HepG2 (cell line): ENCODE results near the gene ADAMTS16. TPM values are rescaled to one million over a fixed set of nuclear protein-coding genes. Genes with fewer than 3 reads are reported as not detected.

Experiments
- ATAC-seq: fragments of 200-7000 bp; cut with Tn5 transposase; 3 replicates; pipeline ENCODE4 v1.9.1; 2020; ENCODE audit warnings: mild to moderate bottlenecking, moderate library complexity
- BruUV-seq: library from RNA; stranded (reverse); fragments of 400-500 nt; replicated peaks from 2 replicates; lab custom pipeline; 2021; lab: Mats Ljungman, UMichigan
- CTCF ChIA-PET: fragments of 300-600 bp; formaldehyde crosslinking; extraction: SDS; loops from one replicate; lab custom pipeline; 2021; ENCODE audit warnings: low total read pairs, inconsistent platforms, low intra/inter-chr PET ratio; lab: Yijun Ruan, JAX
- POLR2A ChIA-PET: fragments of 350-600 bp; sonication (Branson Sonifier 250); formaldehyde crosslinking; loops from one replicate; lab custom pipeline; 2020; ENCODE audit warnings: antibody characterized with exemption, inconsistent platforms; lab: Yijun Ruan, JAX
- DNase-seq: peaks from one replicate; pipeline ENCODE4 v3.0.0-alpha.2; 2015; ENCODE audit warnings: low spot score
- FAIRE-seq: peaks from 3 replicates; lab custom pipeline; 2011; peaks lifted over from hg19 to GRCh38; lab: Jason Lieb, UNC
- H2AFZ ChIP-seq: one replicate; pipeline ENCODE4 v1.6.1; 2011; ENCODE audit warnings: low read length, inconsistent platforms
- H3K27ac ChIP-seq: fragments of 300-600 bp; 3 replicates; pipeline ENCODE4 v1.8.0; 2011; ENCODE audit warnings: mixed run types, mild to moderate bottlenecking, mixed read lengths, low read length, inconsistent platforms; ENCODE audit not compliant: insufficient read depth; ENCODE audit errors: extremely low read length
- H3K27me3 ChIP-seq, 2 experiments: fragments of 200-600 bp in 1 of 2; 2 replicates in 1 of 2; 3 replicates in 1 of 2; pipeline versions ENCODE4 v1.6.0 to v1.8.0; 2011; ENCODE audit warnings: low read length in 2 of 2, mild to moderate bottlenecking in 2 of 2, moderate library complexity in 2 of 2, inconsistent platforms in 1 of 2; ENCODE audit not compliant: insufficient read depth in 2 of 2, control insufficient read depth in 1 of 2
- H3K36me3 ChIP-seq, 2 experiments: fragments of 200-600 bp in 1 of 2; replicated peaks in 1 of 2; 2 replicates in 1 of 2; 3 replicates in 1 of 2; pipeline versions ENCODE4 v1.5.1 to v1.8.0; 2011; ENCODE audit warnings: low read length in 2 of 2, inconsistent platforms in 1 of 2; ENCODE audit not compliant: insufficient read depth in 2 of 2, control insufficient read depth in 1 of 2
- H3K4me1 ChIP-seq: 2 replicates; pipeline ENCODE4 v1.5.1; 2012; ENCODE audit warnings: low read length, inconsistent platforms; ENCODE audit not compliant: insufficient read depth
- H3K4me2 ChIP-seq: 2 replicates; pipeline ENCODE4 v1.6.0; 2011; ENCODE audit warnings: low read depth, low read length, inconsistent platforms
- H3K4me3 ChIP-seq, 3 experiments: fragments of 200-600 bp in 1 of 3; sonication (generic), shearing (Covaris generic) in 1 of 3; replicated peaks in 1 of 3; 2 replicates each; pipeline ENCODE4 v1.5.1; 2011 to 2016; ENCODE audit warnings: low read length in 3 of 3, inconsistent platforms in 2 of 3, low read depth in 2 of 3, mild to moderate bottlenecking in 2 of 3, control low read depth in 1 of 3, mixed read lengths in 1 of 3; ENCODE audit not compliant: insufficient read depth in 1 of 3
- H3K79me2 ChIP-seq: one replicate; pipeline ENCODE4 v1.6.1; 2011; ENCODE audit warnings: low read length, inconsistent platforms; ENCODE audit not compliant: insufficient read depth
- H3K9ac ChIP-seq: 2 replicates; pipeline ENCODE4 v1.6.0; 2011; ENCODE audit warnings: mild to moderate bottlenecking, low read depth, low read length, inconsistent platforms; ENCODE audit not compliant: insufficient read depth
- H3K9me3 ChIP-seq: 2 replicates; pipeline ENCODE4 v1.5.1; 2012; ENCODE audit warnings: mild to moderate bottlenecking, low read length
- H4K20me1 ChIP-seq: 2 replicates; pipeline ENCODE4 v1.6.0; 2011; ENCODE audit warnings: inconsistent platforms, mild to moderate bottlenecking, low read length, moderate library complexity; ENCODE audit not compliant: insufficient read depth
- KLF16 ChIP-seq, 2 experiments: sonication (generic) in 1 of 2; formaldehyde crosslinking in 1 of 2; IDR thresholded peaks; 2 replicates each; pipeline versions ENCODE4 v1.6.1 to v1.8.0; 2016 to 2023; ENCODE audit warnings: missing genetic modification reagents in 2 of 2, missing compliant biosample characterization in 1 of 2
- NFIC ChIP-seq: IDR thresholded peaks from 2 replicates; pipeline ENCODE4 v1.6.1; 2012; ENCODE audit warnings: mild to moderate bottlenecking, low read length, inconsistent platforms
- NFRKB ChIP-seq: fragments of 450-650 bp; IDR thresholded peaks from 2 replicates; pipeline ENCODE4 v1.6.1; 2017
- NONO ChIP-seq, 2 experiments: fragments of 450-650 bp in 1 of 2; sonication (generic) in 1 of 2; formaldehyde crosslinking in 1 of 2; IDR thresholded peaks in 1 of 2; conservative IDR thresholded peaks in 1 of 2; 2 replicates each; pipeline versions ENCODE4 v1.6.1 to v1.8.0; 2017 to 2022; ENCODE audit warnings: mild to moderate bottlenecking in 1 of 2, missing genetic modification reagents in 1 of 2, moderate library complexity in 1 of 2
- PPARG ChIP-seq: conservative IDR thresholded peaks from 2 replicates; pipeline ENCODE4 v1.6.1; 2016; ENCODE audit warnings: missing biosample characterization, missing genetic modification reagents
- RFXANK ChIP-seq: IDR thresholded peaks from 2 replicates; pipeline ENCODE4 v1.6.1; 2016
- SMC3 ChIP-seq: IDR thresholded peaks from 2 replicates; pipeline ENCODE4 v1.6.1; 2011; ENCODE audit warnings: low read length, improper control_type of control experiment
- STAG1 ChIP-seq: sonication (generic); formaldehyde crosslinking; IDR thresholded peaks from 2 replicates; pipeline ENCODE4 v1.4.0; 2020; ENCODE audit warnings: missing genetic modification reagents
- ZNF326 ChIP-seq: sonication (generic); formaldehyde crosslinking; IDR thresholded peaks from 2 replicates; pipeline ENCODE4 v1.4.0; 2020; ENCODE audit warnings: missing genetic modification reagents, borderline replicate concordance
- ZNF674 ChIP-seq: sonication (generic); formaldehyde crosslinking; IDR thresholded peaks from 2 replicates; pipeline ENCODE4 v1.5.0; 2020; ENCODE audit warnings: low read depth, mild to moderate bottlenecking, missing genetic modification reagents
- WGBS: methylation state at CpG from one replicate; pipeline ENCODE4 v1.1.6; 2017; ENCODE audit warnings: low lambda C conversion rate; 5-methylcytosine and 5-hydroxymethylcytosine counted together
- in situ Hi-C: cut with HindIII; loops from 2 replicates; pipeline ENCODE4 v1.10.0; 2017; ENCODE audit warnings: low pct_unique_long_range_greater_than_20kb; ENCODE audit not compliant: extremely low pct_ligation_motif_present
- intact Hi-C: fragments of 100-400 bp; cut with micrococcal nuclease; formaldehyde crosslinking; loops from one replicate; pipeline ENCODE4 v1.10.0; 2022; ENCODE audit not compliant: unreplicated experiment
- polyA plus RNA-seq, 8 experiments: library from polyadenylated mRNA; depleted of rRNA in 3 of 8; stranded (reverse) in 7 of 8; unstranded in 1 of 8; fragments of >200 nt; fragmentation: Illumina TruSeq in 4 of 8; extraction: Trizol in 4 of 8; gene quantifications; 2 replicates each; pipeline versions ENCODE4 v1.2.1 to v1.2.3, GENCODE V29; 2011 to 2016; ENCODE audit warnings: low read depth in 4 of 8, missing spikeins in 1 of 8, mixed read lengths in 1 of 8; ENCODE audit not compliant: insufficient read depth in 1 of 8
- total RNA-seq, 5 experiments: library from RNA; depleted of rRNA; stranded (reverse); fragments of >200 nt; fragmentation: Illumina TruSeq; extraction: Trizol; gene quantifications; 2 replicates each; pipeline ENCODE4 v1.2.3, GENCODE V29; 2016; ENCODE audit warnings: low read depth in 1 of 5
- TF ChIP-seq, protein P1 (sequence below): sonication (generic); formaldehyde crosslinking; IDR thresholded peaks from 2 replicates; pipeline ENCODE4 v1.5.0; 2020; ENCODE audit warnings: mild to moderate bottlenecking, missing genetic modification reagents, moderate library complexity
- TF ChIP-seq, protein P2 (sequence below): IDR thresholded peaks from 2 replicates; pipeline ENCODE4 v1.6.1; 2012; ENCODE audit warnings: low read depth, low read length, improper control_type of control experiment
- TF ChIP-seq, protein P3 (sequence below), 2 experiments: IDR thresholded peaks; 2 replicates each; pipeline ENCODE4 v1.6.1; 2011 to 2012; ENCODE audit warnings: low read length in 2 of 2, borderline replicate concordance in 1 of 2, low read depth in 1 of 2, mild to moderate bottlenecking in 1 of 2, moderate library complexity in 1 of 2
- TF ChIP-seq, protein P4 (sequence below): sonication (generic); formaldehyde crosslinking; IDR thresholded peaks from 2 replicates; pipeline ENCODE4 v1.8.0; 2022; ENCODE audit warnings: missing genetic modification reagents, mild to moderate bottlenecking, inconsistent platforms, borderline replicate concordance

ADAMTS16 gene
- total and polyA plus RNA-seq, 2 of the 13 experiments (the other 11 are each of a cell fraction or from before 2014, with no cell fraction given), result 0.02 to 0.03 TPM

DNA sequence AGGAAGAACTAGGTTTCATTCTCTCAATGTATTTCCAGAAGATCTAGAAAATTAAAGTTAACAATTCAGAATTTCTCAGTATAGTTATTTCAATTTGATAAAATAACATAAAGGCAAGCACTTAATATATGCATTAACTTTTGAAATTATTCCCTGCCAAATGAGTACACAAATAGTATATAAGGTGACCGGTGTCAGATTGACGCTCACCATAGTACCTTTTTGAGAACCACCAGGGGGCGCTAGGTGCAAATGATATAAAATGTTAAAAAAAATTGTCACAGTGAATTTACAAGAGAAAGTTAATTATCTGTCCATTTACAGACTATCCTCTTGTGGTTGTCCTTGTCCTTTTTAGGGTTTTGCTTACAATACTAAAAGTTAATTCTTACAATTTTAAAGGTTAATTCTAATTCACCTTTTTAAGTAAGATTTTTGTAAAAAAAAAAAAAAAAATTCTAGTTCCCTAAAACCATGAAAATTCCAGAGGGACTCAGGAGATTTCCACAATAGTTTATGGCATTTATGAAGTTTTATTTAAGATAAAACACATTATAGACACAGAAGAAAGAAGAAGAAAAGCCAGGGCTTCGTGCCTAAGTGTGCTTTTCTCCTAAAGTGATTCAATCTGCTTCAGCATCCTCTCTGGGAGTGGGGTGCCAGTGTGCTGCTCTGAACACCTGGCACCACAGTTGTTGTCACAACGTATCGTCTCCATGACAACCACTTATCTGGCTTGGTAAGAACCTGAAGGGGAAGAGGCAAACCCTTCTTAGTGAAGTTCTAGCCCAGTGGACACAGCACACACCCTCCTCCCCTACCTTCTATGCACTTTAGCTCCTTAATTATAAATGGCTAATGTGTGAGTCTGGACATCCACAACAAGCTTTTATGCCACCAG lies 1.7 kb downstream of the ADAMTS16 start:
- peaks cover 13% of the 10 kb centered on the region for H3K4me1 ChIP-seq
- in situ Hi-C loops, result loop anchor here (25.0 kb wide), 1 partner anchor 270 kb away; the partner anchor contains the start of gene ICE1
- ATAC-seq, result peak; percentile 26; the same call in 1 of the 3 replicates
- H3K79me2 ChIP-seq, result no peaks in the 10 kb centered on the region
- WGBS, result 12% methylated on average over 6 of the region's 6 CpGs
- no peak for FAIRE-seq
- DNase-seq, result peak; percentile 55
- H3K9me3 ChIP-seq, result no peaks in the 10 kb centered on the region
- intact Hi-C loops, result loop anchor here (1.0 to 5.0 kb wide), 3 partner anchors 199 to 277 kb away; no protein-coding TSS in a partner anchor
- peaks cover 0 to 12% of the 10 kb centered on the region in 2 experiments; a peak in 3 of 5 replicates for H3K27me3 ChIP-seq
- no peak overlapping the region for H2AFZ ChIP-seq
- no TSS peak for BruUV-seq
- no peak overlapping the region for H3K4me3 ChIP-seq
- H3K9ac ChIP-seq, result no peak overlapping the region
- CTCF ChIA-PET, result interaction anchor here (0.6 to 2.7 kb wide), 4 partner anchors 191 to 278 kb away, joined by 3 to 22 read pairs (median 10); no protein-coding TSS in a partner anchor
- H4K20me1 ChIP-seq, result no peaks in the 10 kb centered on the region
- POLR2A ChIA-PET, result no interaction called here
- no peak overlapping the region for H3K4me2 ChIP-seq
- no peak overlapping the region for H3K27ac ChIP-seq
- no peaks in the 10 kb centered on the region for H3K36me3 ChIP-seq
- TF ChIP-seq, protein P1, sequence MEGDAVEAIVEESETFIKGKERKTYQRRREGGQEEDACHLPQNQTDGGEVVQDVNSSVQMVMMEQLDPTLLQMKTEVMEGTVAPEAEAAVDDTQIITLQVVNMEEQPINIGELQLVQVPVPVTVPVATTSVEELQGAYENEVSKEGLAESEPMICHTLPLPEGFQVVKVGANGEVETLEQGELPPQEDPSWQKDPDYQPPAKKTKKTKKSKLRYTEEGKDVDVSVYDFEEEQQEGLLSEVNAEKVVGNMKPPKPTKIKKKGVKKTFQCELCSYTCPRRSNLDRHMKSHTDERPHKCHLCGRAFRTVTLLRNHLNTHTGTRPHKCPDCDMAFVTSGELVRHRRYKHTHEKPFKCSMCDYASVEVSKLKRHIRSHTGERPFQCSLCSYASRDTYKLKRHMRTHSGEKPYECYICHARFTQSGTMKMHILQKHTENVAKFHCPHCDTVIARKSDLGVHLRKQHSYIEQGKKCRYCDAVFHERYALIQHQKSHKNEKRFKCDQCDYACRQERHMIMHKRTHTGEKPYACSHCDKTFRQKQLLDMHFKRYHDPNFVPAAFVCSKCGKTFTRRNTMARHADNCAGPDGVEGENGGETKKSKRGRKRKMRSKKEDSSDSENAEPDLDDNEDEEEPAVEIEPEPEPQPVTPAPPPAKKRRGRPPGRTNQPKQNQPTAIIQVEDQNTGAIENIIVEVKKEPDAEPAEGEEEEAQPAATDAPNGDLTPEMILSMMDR, result peak; percentile 57
- TF ChIP-seq ZNF674 (CRISPR knock-in tag), result no peak
- no peak for TF ChIP-seq PPARG (CRISPR knock-in tag)
- TF ChIP-seq STAG1, result peak; percentile 85
- TF ChIP-seq, protein P2, sequence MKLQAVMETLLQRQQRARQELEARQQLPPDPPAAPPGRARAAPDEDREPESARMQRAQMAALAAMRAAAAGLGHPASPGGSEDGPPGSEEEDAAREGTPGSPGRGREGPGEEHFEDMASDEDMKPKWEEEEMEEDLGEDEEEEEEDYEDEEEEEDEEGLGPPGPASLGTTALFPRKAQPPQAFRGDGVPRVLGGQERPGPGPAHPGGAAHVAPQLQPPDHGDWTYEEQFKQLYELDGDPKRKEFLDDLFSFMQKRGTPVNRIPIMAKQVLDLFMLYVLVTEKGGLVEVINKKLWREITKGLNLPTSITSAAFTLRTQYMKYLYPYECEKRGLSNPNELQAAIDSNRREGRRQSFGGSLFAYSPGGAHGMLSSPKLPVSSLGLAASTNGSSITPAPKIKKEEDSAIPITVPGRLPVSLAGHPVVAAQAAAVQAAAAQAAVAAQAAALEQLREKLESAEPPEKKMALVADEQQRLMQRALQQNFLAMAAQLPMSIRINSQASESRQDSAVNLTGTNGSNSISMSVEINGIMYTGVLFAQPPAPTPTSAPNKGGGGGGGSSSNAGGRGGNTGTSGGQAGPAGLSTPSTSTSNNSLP, result peak; percentile 63; the same call in 1 of the 2 replicates
- no peak for TF ChIP-seq NONO (IDR thresholded peaks at IDR 0.05)
- TF ChIP-seq NONO (CRISPR knock-in tag; conservative IDR thresholded peaks at IDR 0.05), result no peak
- TF ChIP-seq NFRKB, result no peak
- no peak for TF ChIP-seq RFXANK (CRISPR knock-in tag)
- TF ChIP-seq, protein P3, sequence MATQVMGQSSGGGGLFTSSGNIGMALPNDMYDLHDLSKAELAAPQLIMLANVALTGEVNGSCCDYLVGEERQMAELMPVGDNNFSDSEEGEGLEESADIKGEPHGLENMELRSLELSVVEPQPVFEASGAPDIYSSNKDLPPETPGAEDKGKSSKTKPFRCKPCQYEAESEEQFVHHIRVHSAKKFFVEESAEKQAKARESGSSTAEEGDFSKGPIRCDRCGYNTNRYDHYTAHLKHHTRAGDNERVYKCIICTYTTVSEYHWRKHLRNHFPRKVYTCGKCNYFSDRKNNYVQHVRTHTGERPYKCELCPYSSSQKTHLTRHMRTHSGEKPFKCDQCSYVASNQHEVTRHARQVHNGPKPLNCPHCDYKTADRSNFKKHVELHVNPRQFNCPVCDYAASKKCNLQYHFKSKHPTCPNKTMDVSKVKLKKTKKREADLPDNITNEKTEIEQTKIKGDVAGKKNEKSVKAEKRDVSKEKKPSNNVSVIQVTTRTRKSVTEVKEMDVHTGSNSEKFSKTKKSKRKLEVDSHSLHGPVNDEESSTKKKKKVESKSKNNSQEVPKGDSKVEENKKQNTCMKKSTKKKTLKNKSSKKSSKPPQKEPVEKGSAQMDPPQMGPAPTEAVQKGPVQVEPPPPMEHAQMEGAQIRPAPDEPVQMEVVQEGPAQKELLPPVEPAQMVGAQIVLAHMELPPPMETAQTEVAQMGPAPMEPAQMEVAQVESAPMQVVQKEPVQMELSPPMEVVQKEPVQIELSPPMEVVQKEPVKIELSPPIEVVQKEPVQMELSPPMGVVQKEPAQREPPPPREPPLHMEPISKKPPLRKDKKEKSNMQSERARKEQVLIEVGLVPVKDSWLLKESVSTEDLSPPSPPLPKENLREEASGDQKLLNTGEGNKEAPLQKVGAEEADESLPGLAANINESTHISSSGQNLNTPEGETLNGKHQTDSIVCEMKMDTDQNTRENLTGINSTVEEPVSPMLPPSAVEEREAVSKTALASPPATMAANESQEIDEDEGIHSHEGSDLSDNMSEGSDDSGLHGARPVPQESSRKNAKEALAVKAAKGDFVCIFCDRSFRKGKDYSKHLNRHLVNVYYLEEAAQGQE (IDR thresholded peaks at IDR 0.05; ENCODE audit: borderline replicate concordance in 1 of 2, low read depth in 1 of 2, low read length in 2 of 2), result no peak
- TF ChIP-seq ZNF326 (CRISPR knock-in tag), result no peak
- no peak for TF ChIP-seq NFIC
- TF ChIP-seq, protein P4, sequence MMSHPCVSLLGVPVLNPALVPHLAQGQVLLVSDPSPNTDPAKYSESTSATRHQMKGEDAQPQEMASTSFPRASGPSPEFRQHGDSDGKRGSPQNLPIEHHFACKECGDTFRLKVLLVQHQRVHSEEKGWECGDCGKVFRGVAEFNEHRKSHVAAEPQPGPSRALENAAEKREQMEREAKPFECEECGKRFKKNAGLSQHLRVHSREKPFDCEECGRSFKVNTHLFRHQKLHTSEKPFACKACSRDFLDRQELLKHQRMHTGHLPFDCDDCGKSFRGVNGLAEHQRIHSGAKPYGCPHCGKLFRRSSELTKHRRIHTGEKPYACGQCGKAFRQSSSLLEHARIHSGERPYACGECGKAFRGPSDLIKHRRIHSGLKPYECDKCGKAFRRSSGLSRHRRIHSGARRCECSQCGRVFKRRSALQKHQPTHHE, result no peak
- 0 out of 4 replicates have a peak, but pooled peaks of 1 of the 2 experiments have one; percentile 24 for TF ChIP-seq KLF16 (CRISPR knock-in tag; IDR thresholded peaks at IDR 0.05)
- TF ChIP-seq SMC3, result peak; percentile 81
